ENCODE results near the gene CDK15.
"Not testable (repeated sequence)": the region's sequence is repeated elsewhere in the genome, so short reads cannot be mapped to it uniquely, and the experiment has no call there.

The CDK15 gene

DNA sequence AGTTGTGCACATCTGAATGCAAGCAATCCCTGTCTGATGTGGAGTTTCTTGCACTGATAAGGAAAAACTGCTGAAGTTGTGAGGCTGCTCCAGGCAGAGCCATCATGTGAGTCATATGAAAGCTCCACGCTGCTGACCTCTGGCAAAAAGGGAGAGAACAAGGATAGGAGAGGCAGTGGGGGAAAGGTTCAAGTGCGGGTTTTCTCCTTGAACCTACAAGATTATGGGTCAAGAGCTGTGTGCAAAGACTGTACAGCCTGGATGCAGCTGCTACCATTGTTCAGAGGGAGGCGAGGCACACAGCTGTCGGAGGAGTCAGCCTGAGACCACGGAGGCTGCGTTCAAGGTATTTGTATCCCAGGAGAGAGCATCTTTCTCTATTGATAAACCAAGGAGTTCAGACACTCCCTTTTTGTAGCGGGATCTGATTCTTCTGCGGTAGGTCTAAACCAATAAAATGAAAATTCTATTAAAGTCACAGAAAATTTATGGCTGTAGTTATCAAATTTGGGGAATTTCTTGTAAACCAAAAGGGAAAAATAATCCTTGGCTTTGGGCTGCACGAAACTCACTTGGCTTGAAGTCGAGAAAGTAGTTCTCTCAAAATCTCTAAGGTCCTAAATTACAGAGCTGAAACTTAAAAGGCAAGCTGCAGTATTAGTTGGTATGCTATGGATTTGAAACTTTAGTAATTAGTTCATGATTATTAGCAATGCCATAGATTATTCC lies at the start of gene CDK15:
CDK15 (plus strand) TSS at position 96 of the 729 bp plus-strand sequence; CDS start at position 224, 128 bp downstream.
- Histone ChIP-seq H3K27me3 (ENCODE audit: control insufficient read depth in 2 of 2, insufficient read depth in 2 of 2, low read length in 2 of 2) (peaks cover 0 to 3% of the 10 kb centered on the region in 2 donors), H3K27ac (ENCODE audit: low read depth in 2 of 2, low read length in 2 of 2) (no peak within 1 kb of the TSS), H3K4me3 (ENCODE audit: low read length in 2 of 2) (no peak within 1 kb of the TSS), H3K36me3 (ENCODE audit: control insufficient read depth in 2 of 2, insufficient read depth in 2 of 2, low read length in 2 of 2) (no peaks in the 10 kb centered on the region), H3K9me3 (ENCODE audit: control insufficient read depth in 2 of 2, low read length in 2 of 2) (no peaks in the 10 kb centered on the region), H3K4me1 (ENCODE audit: control insufficient read depth in 2 of 2, insufficient read depth in 2 of 2, low read length in 2 of 2) (no peaks in the 10 kb centered on the region), H3K9ac (ENCODE audit: low read depth in 1 of 2, low read length in 2 of 2) (no peak within 1 kb of the TSS)

DNA sequence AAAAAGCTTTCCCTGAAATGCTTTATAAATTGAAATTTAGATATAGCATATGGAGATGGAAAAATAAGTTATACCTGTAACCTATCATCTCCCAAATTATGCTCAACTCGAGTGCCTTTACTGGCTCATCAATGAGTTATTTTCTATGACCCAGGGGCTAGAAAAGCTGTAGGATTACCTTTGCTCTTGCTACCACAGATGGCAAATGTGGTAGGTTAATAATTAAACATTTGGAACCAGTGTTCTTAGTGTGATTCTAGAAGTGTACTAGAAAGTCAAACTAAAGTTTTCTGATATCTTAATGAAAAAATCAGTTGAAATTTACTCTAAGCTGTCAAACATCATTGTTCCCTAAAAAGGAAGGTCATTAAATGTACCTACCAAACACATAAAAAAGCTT lies 48.1 kb upstream of the CDK15 start:
- H3K4me3 ChIP-seq (ENCODE audit: low read length in 2 of 2) = no peak overlapping the region
- H3K36me3 ChIP-seq (ENCODE audit: control insufficient read depth in 2 of 2, insufficient read depth in 2 of 2, low read length in 2 of 2) = peaks cover 14 to 21% of the 10 kb centered on the region in 2 donors
- H3K9me3 ChIP-seq (ENCODE audit: control insufficient read depth in 2 of 2, low read length in 2 of 2) = no peaks in the 10 kb centered on the region
- no peak overlapping the region for H3K27ac ChIP-seq (ENCODE audit: low read depth in 2 of 2, low read length in 2 of 2)
- H3K9ac ChIP-seq (ENCODE audit: low read depth in 1 of 2, low read length in 2 of 2) = no peak overlapping the region
- no peaks in the 10 kb centered on the region for H3K27me3 ChIP-seq (ENCODE audit: control insufficient read depth in 2 of 2, insufficient read depth in 2 of 2, low read length in 2 of 2)
- H3K4me1 ChIP-seq (ENCODE audit: control insufficient read depth in 2 of 2, insufficient read depth in 2 of 2, low read length in 2 of 2) = no peaks in the 10 kb centered on the region

DNA sequence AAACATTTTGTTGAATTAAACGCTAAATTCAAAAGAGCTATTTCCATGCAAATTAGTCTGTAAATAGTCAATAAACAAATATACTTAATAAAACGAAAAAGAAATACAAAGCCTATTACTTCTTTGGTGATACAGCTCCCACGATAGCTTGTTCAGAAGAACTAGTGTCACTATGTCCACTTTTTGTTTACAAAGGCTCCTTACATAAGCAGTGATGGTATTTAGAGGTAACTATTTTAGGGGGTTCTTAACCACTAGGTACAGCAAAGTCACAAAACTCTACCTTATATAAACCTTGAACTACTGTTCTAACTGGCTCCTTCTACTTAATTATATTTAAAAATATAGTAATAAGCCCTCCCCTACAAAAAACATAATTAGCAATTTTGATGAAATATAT lies 47.5 kb upstream of the CDK15 start:
- Histone ChIP-seq H3K4me1 (ENCODE audit: control insufficient read depth in 2 of 2, insufficient read depth in 2 of 2, low read length in 2 of 2) (no peaks in the 10 kb centered on the region), H3K9ac (ENCODE audit: low read depth in 1 of 2, low read length in 2 of 2) (no peak overlapping the region), H3K9me3 (ENCODE audit: control insufficient read depth in 2 of 2, low read length in 2 of 2) (no peaks in the 10 kb centered on the region), H3K27ac (ENCODE audit: low read depth in 2 of 2, low read length in 2 of 2) (no peak overlapping the region), H3K27me3 (ENCODE audit: control insufficient read depth in 2 of 2, insufficient read depth in 2 of 2, low read length in 2 of 2) (no peaks in the 10 kb centered on the region), H3K4me3 (ENCODE audit: low read length in 2 of 2) (no peak overlapping the region), H3K36me3 (ENCODE audit: control insufficient read depth in 2 of 2, insufficient read depth in 2 of 2, low read length in 2 of 2) (peaks cover 14 to 21% of the 10 kb centered on the region in 2 donors)

DNA sequence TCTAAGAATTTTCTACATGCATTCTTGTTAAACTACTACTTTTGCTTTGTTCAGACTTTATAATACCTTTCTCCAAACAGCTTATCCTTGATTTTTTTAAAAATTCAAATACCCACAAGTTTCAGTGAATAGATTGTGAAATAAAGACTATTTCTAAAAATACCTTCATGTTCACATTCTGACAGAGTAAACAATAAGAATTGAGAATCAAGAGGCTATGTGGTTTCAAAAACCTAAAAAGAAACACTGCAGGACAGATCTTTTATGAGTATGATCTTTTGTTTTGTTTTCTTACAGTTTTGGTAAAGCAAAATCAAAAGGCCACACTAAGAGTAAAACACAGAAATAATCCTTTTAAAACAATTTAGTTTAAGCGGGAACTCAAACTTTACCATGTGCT lies 46.8 kb upstream of the CDK15 start:
- no peak overlapping the region for H3K9ac ChIP-seq (ENCODE audit: low read depth in 1 of 2, low read length in 2 of 2)
- H3K9me3 ChIP-seq (ENCODE audit: control insufficient read depth in 2 of 2, low read length in 2 of 2) = no peaks in the 10 kb centered on the region
- H3K4me3 ChIP-seq (ENCODE audit: low read length in 2 of 2) = no peak overlapping the region
- no peak overlapping the region for H3K27ac ChIP-seq (ENCODE audit: low read depth in 2 of 2, low read length in 2 of 2)
- H3K27me3 ChIP-seq (ENCODE audit: control insufficient read depth in 2 of 2, insufficient read depth in 2 of 2, low read length in 2 of 2) = no peaks in the 10 kb centered on the region
- no peaks in the 10 kb centered on the region for H3K4me1 ChIP-seq (ENCODE audit: control insufficient read depth in 2 of 2, insufficient read depth in 2 of 2, low read length in 2 of 2)
- peaks cover 14 to 21% of the 10 kb centered on the region in 2 donors for H3K36me3 ChIP-seq (ENCODE audit: control insufficient read depth in 2 of 2, insufficient read depth in 2 of 2, low read length in 2 of 2)

DNA sequence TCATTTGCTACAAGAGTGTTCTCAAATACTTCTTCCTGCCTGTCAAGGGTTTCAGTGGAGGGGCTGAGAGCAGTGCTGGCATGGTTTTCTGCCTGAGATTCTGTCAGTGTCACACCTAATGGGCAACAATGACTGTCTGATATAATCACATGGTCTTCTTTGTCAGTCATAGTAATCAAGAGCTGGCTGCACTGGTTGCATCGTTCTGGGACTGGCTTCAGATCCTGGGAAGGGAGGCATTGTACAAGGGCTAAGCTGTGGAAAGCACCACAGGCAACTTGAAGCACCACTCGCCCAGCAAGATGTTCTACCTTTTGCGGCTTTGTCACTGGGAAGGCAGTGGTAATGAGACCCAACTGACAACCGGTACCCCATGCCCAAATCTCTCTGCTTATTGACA lies 45.2 kb upstream of the CDK15 start:
- no peak overlapping the region for H3K27ac ChIP-seq (ENCODE audit: low read depth in 2 of 2, low read length in 2 of 2)
- H3K4me1 ChIP-seq (ENCODE audit: control insufficient read depth in 2 of 2, insufficient read depth in 2 of 2, low read length in 2 of 2) = no peaks in the 10 kb centered on the region
- H3K9ac ChIP-seq (ENCODE audit: low read depth in 1 of 2, low read length in 2 of 2) = no peak overlapping the region
- peaks cover 19 to 21% of the 10 kb centered on the region in 2 donors for H3K36me3 ChIP-seq (ENCODE audit: control insufficient read depth in 2 of 2, insufficient read depth in 2 of 2, low read length in 2 of 2)
- no peaks in the 10 kb centered on the region for H3K27me3 ChIP-seq (ENCODE audit: control insufficient read depth in 2 of 2, insufficient read depth in 2 of 2, low read length in 2 of 2)
- H3K9me3 ChIP-seq (ENCODE audit: control insufficient read depth in 2 of 2, low read length in 2 of 2) = no peaks in the 10 kb centered on the region
- no peak overlapping the region for H3K4me3 ChIP-seq (ENCODE audit: low read length in 2 of 2)

DNA sequence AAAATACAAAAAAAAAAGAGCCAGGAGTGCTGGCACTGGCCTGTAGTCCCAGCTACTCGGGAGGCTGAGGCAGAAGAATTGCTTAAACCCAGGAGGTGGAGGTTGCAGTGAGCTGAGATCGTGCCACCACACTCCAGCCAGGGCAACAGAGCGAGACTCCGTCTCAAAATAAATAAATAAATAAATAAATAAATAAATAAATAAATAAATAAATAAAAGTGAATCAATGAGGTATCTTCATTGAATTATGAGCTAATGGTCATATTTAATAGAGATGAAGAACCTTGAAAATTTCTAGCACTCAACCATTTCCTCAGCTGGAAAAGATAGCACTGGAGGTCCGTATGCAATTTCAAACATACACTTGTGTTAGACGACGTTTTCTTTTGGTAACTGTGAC lies 41.9 kb upstream of the CDK15 start:
- H3K27ac ChIP-seq (ENCODE audit: low read depth in 2 of 2, low read length in 2 of 2) = not testable (repeated sequence)
- peaks cover 14 to 20% of the 10 kb centered on the region in 2 donors for H3K36me3 ChIP-seq (ENCODE audit: control insufficient read depth in 2 of 2, insufficient read depth in 2 of 2, low read length in 2 of 2)

DNA sequence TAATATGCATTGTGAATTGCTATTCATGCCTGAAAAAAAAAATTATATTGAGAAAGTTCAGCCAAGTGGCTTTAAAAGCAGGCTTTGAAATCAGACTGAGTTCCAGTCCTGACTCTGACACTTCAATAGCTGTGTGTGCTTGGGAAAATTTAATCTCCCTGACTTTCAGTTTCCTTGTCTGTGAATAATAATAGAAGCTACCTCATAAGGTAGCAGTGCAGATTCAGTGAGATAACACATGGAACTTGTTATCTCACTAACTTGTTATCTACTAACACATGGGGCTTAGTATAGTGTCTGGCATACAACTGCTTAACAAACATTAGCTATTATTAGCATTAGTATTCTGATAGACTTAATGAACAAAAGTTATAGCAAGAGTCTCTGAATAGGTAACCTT lies 40.5 kb upstream of the CDK15 start:
- Histone ChIP-seq H3K27ac (ENCODE audit: low read depth in 2 of 2, low read length in 2 of 2) (no peak overlapping the region), H3K4me3 (ENCODE audit: low read length in 2 of 2) (no peak overlapping the region), H3K9ac (ENCODE audit: low read depth in 1 of 2, low read length in 2 of 2) (no peak overlapping the region), H3K4me1 (ENCODE audit: control insufficient read depth in 2 of 2, insufficient read depth in 2 of 2, low read length in 2 of 2) (no peaks in the 10 kb centered on the region), H3K36me3 (ENCODE audit: control insufficient read depth in 2 of 2, insufficient read depth in 2 of 2, low read length in 2 of 2) (peaks cover 11 to 17% of the 10 kb centered on the region in 2 donors), H3K27me3 (ENCODE audit: control insufficient read depth in 2 of 2, insufficient read depth in 2 of 2, low read length in 2 of 2) (no peaks in the 10 kb centered on the region), H3K9me3 (ENCODE audit: control insufficient read depth in 2 of 2, low read length in 2 of 2) (no peaks in the 10 kb centered on the region)

More for the DNA sequence above, 41.9 kb upstream of the CDK15 start:
- H3K9me3 ChIP-seq (ENCODE audit: control insufficient read depth in 2 of 2, low read length in 2 of 2); H3K27me3 ChIP-seq (ENCODE audit: control insufficient read depth in 2 of 2, insufficient read depth in 2 of 2, low read length in 2 of 2); H3K4me1 ChIP-seq (ENCODE audit: control insufficient read depth in 2 of 2, insufficient read depth in 2 of 2, low read length in 2 of 2); H3K4me3 ChIP-seq (ENCODE audit: low read length in 2 of 2); H3K9ac ChIP-seq (ENCODE audit: low read depth in 1 of 2, low read length in 2 of 2): not testable (repeated sequence)

DNA sequence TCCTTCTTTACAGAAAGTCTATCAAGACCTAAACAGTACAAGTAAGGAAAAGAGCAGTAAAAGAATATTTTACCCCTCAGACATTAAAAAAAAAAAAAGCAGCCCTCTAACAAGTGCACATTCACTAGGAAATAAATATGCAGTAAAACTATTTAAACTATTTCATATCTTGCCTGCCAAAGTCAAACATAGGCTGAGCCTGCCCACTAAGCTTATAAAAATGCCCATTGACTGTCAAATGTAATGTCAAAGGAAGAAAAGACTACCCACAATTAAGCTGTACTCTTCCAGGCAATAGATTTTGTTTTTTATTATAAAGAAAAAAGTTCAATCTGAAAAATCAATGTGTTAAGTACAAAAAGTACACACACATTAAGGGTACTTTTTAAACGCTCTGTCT lies 37.4 kb upstream of the CDK15 start:
- Histone ChIP-seq H3K9ac (ENCODE audit: low read depth in 1 of 2, low read length in 2 of 2) (no peak overlapping the region), H3K4me3 (ENCODE audit: low read length in 2 of 2) (no peak overlapping the region), H3K4me1 (ENCODE audit: control insufficient read depth in 2 of 2, insufficient read depth in 2 of 2, low read length in 2 of 2) (no peaks in the 10 kb centered on the region), H3K27ac (ENCODE audit: low read depth in 2 of 2, low read length in 2 of 2) (no peak overlapping the region), H3K36me3 (ENCODE audit: control insufficient read depth in 2 of 2, insufficient read depth in 2 of 2, low read length in 2 of 2) (peaks cover 2 to 6% of the 10 kb centered on the region in 2 donors), H3K27me3 (ENCODE audit: control insufficient read depth in 2 of 2, insufficient read depth in 2 of 2, low read length in 2 of 2) (no peaks in the 10 kb centered on the region), H3K9me3 (ENCODE audit: control insufficient read depth in 2 of 2, low read length in 2 of 2) (no peaks in the 10 kb centered on the region)

DNA sequence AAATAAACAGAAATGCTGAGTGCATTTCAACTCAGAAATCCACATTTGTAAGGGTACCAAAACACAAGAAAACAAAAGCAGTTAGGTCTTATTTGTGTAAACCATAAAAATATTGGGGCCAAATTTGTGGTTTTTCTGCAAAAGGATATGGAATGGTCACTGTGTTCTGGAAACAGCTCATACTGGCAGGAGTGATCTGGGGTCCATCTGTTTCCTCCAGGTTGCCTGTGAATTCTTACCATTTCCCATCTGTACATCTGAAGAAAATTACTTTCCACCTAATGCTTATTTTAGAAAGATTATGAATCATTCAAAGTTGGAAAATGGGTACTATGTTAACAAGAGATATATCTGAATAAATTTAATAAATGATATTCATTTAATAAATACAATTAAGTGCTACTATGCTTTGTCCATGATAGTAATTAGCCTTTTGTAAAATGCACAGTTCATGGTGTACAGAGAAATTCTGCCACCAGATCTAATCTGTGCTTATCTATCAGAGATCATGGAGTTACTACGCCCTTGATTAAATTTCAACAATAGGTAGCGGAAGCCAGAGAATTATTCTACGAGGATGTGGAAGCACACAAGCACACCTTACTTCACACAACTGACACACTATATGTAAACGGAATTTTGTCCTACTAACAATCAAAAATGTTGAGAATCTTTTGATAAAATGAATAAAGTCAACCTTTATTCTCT lies 36.5 kb upstream of the CDK15 start:
- Histone ChIP-seq H3K9me3 (ENCODE audit: control insufficient read depth in 2 of 2, low read length in 2 of 2) (no peaks in the 10 kb centered on the region), H3K27ac (ENCODE audit: low read depth in 2 of 2, low read length in 2 of 2) (no peak overlapping the region), H3K27me3 (ENCODE audit: control insufficient read depth in 2 of 2, insufficient read depth in 2 of 2, low read length in 2 of 2) (no peaks in the 10 kb centered on the region), H3K4me1 (ENCODE audit: control insufficient read depth in 2 of 2, insufficient read depth in 2 of 2, low read length in 2 of 2) (no peaks in the 10 kb centered on the region), H3K9ac (ENCODE audit: low read depth in 1 of 2, low read length in 2 of 2) (no peak overlapping the region), H3K4me3 (ENCODE audit: low read length in 2 of 2) (no peak overlapping the region), H3K36me3 (ENCODE audit: control insufficient read depth in 2 of 2, insufficient read depth in 2 of 2, low read length in 2 of 2) (peaks cover 2 to 6% of the 10 kb centered on the region in 2 donors)

DNA sequence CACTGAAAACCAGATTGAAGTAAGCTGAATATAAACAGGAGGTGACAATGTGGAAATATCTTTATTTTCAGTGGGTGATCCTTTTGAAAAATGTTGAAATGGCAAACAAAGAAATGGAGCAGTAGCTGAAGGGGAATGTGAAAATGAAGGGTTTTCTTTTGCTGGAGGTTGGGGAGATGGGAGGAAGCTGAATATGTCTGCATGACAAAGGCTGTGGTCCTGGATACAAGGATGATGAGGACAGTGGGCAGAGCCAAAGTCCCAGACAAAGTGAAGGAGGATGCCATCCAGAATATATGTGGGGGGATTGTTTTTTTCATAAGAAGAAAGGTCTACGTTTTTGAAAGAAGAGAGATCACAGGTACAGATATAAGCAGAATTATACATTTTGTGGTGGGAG lies 32.3 kb upstream of the CDK15 start:
- H3K36me3 ChIP-seq (ENCODE audit: control insufficient read depth in 2 of 2, insufficient read depth in 2 of 2, low read length in 2 of 2) = no peaks in the 10 kb centered on the region

More for the DNA sequence above, 32.3 kb upstream of the CDK15 start:
- peaks cover 4 to 5% of the 10 kb centered on the region in 2 donors for H3K4me1 ChIP-seq (ENCODE audit: control insufficient read depth in 2 of 2, insufficient read depth in 2 of 2, low read length in 2 of 2)
- H3K9ac ChIP-seq (ENCODE audit: low read depth in 1 of 2, low read length in 2 of 2) = no peak overlapping the region
- no peak overlapping the region for H3K27ac ChIP-seq (ENCODE audit: low read depth in 2 of 2, low read length in 2 of 2)
- no peaks in the 10 kb centered on the region for H3K27me3 ChIP-seq (ENCODE audit: control insufficient read depth in 2 of 2, insufficient read depth in 2 of 2, low read length in 2 of 2)
- no peaks in the 10 kb centered on the region for H3K9me3 ChIP-seq (ENCODE audit: control insufficient read depth in 2 of 2, low read length in 2 of 2)
- H3K4me3 ChIP-seq (ENCODE audit: low read length in 2 of 2) = no peak overlapping the region
